Thyroid gland (tissue), 4 donors: ENCODE measurements around the gene TXK.

Source experiments
- POLR2A ChIP-seq, 2 donors: fragments of 450-650 bp; IDR thresholded peaks; one replicate each; pipeline ENCODE4 v1.6.1; 2017; ENCODE audit warnings: antibody characterized with exemption in 2 of 2, mild to moderate bottlenecking in 2 of 2, moderate library complexity in 1 of 2
- TF ChIP-seq, protein P1 (sequence below), 6 experiments: fragments of 200-600 bp in 3 of 6; fragments of 450-650 bp in 3 of 6; sonication (generic) in 3 of 6; IDR thresholded peaks; one replicate each; pipeline ENCODE4 v1.5.1; 2016 to 2019; ENCODE audit warnings: antibody characterized with exemption in 6 of 6, mild to moderate bottlenecking in 2 of 6, inconsistent platforms in 1 of 6, moderate library complexity in 1 of 6

DNA sequence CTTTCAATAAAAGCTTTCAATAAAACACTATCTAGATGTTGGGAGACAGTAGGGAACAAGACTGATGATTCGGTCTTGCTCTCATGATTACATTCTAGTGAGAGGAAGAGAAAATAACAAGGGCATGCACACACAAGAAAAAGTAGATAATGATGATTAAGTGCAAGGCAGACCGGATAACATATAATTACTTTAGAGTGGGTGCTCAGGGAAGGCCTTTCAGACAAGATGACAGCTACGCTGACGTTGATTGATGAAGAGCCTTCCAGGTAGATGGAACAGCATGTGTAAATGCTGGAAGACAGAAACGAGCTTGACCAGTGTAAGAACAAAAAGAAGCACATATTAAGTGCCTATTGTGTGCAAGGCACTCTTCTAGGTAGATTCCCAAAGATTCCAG, 43.4 kb downstream of the TXK start:
- TF ChIP-seq POLR2A (IDR thresholded peaks at IDR 0.05), result no peak
- TF ChIP-seq, protein P1, sequence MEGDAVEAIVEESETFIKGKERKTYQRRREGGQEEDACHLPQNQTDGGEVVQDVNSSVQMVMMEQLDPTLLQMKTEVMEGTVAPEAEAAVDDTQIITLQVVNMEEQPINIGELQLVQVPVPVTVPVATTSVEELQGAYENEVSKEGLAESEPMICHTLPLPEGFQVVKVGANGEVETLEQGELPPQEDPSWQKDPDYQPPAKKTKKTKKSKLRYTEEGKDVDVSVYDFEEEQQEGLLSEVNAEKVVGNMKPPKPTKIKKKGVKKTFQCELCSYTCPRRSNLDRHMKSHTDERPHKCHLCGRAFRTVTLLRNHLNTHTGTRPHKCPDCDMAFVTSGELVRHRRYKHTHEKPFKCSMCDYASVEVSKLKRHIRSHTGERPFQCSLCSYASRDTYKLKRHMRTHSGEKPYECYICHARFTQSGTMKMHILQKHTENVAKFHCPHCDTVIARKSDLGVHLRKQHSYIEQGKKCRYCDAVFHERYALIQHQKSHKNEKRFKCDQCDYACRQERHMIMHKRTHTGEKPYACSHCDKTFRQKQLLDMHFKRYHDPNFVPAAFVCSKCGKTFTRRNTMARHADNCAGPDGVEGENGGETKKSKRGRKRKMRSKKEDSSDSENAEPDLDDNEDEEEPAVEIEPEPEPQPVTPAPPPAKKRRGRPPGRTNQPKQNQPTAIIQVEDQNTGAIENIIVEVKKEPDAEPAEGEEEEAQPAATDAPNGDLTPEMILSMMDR (IDR thresholded peaks at IDR 0.05), result no peak
